Measurements from ENCODE around the gene KDM6B.

DNA sequence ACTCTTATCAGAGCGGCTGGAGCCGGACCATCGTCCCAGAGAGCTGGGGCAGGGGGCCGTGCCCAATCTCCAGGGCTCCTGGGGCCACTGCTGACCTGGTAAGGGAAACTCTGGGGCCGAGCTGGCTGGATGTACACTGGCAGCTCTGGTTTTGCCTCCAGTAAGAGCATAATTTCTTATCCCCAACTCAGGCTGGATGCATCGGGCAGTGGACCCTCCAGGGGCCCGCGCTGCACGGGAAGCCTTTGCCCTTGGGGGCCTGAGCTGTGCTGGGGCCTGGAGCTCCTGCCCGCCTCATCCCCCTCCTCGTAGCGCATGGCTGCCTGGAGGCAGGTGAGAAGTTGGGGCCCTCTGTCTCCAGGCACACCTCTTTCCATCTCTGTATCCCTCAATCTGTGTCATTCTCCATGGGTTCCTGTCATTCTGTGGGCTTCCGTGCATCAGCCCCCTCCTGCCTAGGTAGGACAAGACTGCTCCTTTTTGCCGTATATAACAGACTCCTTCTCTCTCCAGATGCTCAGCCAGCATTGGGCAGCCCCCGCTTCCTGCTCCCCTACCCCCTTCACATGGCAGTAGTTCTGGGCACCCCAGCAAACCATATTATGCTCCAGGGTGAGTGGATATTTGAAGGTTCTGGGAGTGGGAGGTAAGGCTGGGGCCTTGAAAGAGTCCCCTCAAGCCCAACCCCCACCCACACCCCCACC, 11.5 kb downstream of the KDM6B start:
- TF ChIP-seq, protein P1, sequence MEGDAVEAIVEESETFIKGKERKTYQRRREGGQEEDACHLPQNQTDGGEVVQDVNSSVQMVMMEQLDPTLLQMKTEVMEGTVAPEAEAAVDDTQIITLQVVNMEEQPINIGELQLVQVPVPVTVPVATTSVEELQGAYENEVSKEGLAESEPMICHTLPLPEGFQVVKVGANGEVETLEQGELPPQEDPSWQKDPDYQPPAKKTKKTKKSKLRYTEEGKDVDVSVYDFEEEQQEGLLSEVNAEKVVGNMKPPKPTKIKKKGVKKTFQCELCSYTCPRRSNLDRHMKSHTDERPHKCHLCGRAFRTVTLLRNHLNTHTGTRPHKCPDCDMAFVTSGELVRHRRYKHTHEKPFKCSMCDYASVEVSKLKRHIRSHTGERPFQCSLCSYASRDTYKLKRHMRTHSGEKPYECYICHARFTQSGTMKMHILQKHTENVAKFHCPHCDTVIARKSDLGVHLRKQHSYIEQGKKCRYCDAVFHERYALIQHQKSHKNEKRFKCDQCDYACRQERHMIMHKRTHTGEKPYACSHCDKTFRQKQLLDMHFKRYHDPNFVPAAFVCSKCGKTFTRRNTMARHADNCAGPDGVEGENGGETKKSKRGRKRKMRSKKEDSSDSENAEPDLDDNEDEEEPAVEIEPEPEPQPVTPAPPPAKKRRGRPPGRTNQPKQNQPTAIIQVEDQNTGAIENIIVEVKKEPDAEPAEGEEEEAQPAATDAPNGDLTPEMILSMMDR (tag by site-specific recombination; IDR thresholded peaks at IDR 0.05), result no peak
- TF ChIP-seq ZFP41 (tag by site-specific recombination; IDR thresholded peaks at IDR 0.05; ENCODE audit: borderline replicate concordance) (no peak), KLF16 (tag by site-specific recombination; IDR thresholded peaks at IDR 0.05) (no peak), KLF7 (tag by site-specific recombination; IDR thresholded peaks at IDR 0.05; ENCODE audit: borderline replicate concordance) (no peak), ZNF10 (tag by site-specific recombination; IDR thresholded peaks at IDR 0.05) (no peak), ZNF501 (tag by site-specific recombination; IDR thresholded peaks at IDR 0.05) (no peak)
- TF ChIP-seq, protein P2, sequence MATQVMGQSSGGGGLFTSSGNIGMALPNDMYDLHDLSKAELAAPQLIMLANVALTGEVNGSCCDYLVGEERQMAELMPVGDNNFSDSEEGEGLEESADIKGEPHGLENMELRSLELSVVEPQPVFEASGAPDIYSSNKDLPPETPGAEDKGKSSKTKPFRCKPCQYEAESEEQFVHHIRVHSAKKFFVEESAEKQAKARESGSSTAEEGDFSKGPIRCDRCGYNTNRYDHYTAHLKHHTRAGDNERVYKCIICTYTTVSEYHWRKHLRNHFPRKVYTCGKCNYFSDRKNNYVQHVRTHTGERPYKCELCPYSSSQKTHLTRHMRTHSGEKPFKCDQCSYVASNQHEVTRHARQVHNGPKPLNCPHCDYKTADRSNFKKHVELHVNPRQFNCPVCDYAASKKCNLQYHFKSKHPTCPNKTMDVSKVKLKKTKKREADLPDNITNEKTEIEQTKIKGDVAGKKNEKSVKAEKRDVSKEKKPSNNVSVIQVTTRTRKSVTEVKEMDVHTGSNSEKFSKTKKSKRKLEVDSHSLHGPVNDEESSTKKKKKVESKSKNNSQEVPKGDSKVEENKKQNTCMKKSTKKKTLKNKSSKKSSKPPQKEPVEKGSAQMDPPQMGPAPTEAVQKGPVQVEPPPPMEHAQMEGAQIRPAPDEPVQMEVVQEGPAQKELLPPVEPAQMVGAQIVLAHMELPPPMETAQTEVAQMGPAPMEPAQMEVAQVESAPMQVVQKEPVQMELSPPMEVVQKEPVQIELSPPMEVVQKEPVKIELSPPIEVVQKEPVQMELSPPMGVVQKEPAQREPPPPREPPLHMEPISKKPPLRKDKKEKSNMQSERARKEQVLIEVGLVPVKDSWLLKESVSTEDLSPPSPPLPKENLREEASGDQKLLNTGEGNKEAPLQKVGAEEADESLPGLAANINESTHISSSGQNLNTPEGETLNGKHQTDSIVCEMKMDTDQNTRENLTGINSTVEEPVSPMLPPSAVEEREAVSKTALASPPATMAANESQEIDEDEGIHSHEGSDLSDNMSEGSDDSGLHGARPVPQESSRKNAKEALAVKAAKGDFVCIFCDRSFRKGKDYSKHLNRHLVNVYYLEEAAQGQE (tag by site-specific recombination; IDR thresholded peaks at IDR 0.05), result no peak
- TF ChIP-seq, protein P3, sequence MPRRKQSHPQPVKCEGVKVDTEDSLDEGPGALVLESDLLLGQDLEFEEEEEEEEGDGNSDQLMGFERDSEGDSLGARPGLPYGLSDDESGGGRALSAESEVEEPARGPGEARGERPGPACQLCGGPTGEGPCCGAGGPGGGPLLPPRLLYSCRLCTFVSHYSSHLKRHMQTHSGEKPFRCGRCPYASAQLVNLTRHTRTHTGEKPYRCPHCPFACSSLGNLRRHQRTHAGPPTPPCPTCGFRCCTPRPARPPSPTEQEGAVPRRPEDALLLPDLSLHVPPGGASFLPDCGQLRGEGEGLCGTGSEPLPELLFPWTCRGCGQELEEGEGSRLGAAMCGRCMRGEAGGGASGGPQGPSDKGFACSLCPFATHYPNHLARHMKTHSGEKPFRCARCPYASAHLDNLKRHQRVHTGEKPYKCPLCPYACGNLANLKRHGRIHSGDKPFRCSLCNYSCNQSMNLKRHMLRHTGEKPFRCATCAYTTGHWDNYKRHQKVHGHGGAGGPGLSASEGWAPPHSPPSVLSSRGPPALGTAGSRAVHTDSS (tag by site-specific recombination; IDR thresholded peaks at IDR 0.05), result no peak
